NCI-H2171 (cell line): ENCODE measurements around the gene FAM118A.
"Not testable (repeated sequence)": the region's sequence is repeated elsewhere in the genome, so short reads cannot be mapped to it uniquely, and the experiment has no call there.

Experiments
- DNase-seq: peaks from one replicate; lab custom pipeline; 2025; lab: John Stamatoyannopoulos, UW

The FAM118A gene

GRCh38 chr22:45309422-45310227 lies at the start of gene FAM118A:
FAM118A (plus strand) TSS chr22:45309934; CDS start chr22:45322380, 12,446 bp downstream.
- peak; percentile 95 for DNase-seq

- not testable (repeated sequence) for DNase-seq
Observed at GRCh38 chr22:45260395-45260759, 49.4 kb upstream of the FAM118A start.

- no peak for DNase-seq
Observed at GRCh38 chr22:45261407-45262088, 48.2 kb upstream of the FAM118A start.

- no peak for DNase-seq
Observed at GRCh38 chr22:45262195-45262930, 47.4 kb upstream of the FAM118A start.

- DNase-seq = peak; percentile 81
Observed at GRCh38 chr22:45262931-45263462, 46.7 kb upstream of the FAM118A start.

- DNase-seq = no peak
Observed at GRCh38 chr22:45263463-45264269, 46.1 kb upstream of the FAM118A start.

GRCh38 chr22:45265535-45265934 lies 44.2 kb upstream of the FAM118A start:
- DNase-seq = no peak

GRCh38 chr22:45268167-45268957 lies 41.4 kb upstream of the FAM118A start:
- peak; percentile 35 for DNase-seq

- DNase-seq = peak; percentile 78
Observed at GRCh38 chr22:45268958-45269844, 40.5 kb upstream of the FAM118A start.

- no peak for DNase-seq
Observed at GRCh38 chr22:45270095-45271020, 39.4 kb upstream of the FAM118A start.

GRCh38 chr22:45271667-45272201 lies 38.0 kb upstream of the FAM118A start:
- no peak for DNase-seq

- no peak for DNase-seq
Observed at GRCh38 chr22:45272498-45272897, 37.2 kb upstream of the FAM118A start.

- DNase-seq = no peak
Observed at GRCh38 chr22:45273452-45274075, 36.2 kb upstream of the FAM118A start.

GRCh38 chr22:45276507-45277105 lies 33.1 kb upstream of the FAM118A start:
- no peak for DNase-seq

- DNase-seq = not testable (repeated sequence)
Observed at GRCh38 chr22:45277720-45278119, 32.0 kb upstream of the FAM118A start.

GRCh38 chr22:45278125-45278524 lies 31.6 kb upstream of the FAM118A start:
- DNase-seq = no peak

GRCh38 chr22:45280587-45280980 lies 29.1 kb upstream of the FAM118A start:
- no peak for DNase-seq
